Keratinocyte (primary cell): ENCODE measurements around the gene EME1. TPM values are rescaled to one million over a fixed set of nuclear protein-coding genes. Genes with fewer than 3 reads are reported as not detected.
"Not testable (repeated sequence)": the region's sequence is repeated elsewhere in the genome, so short reads cannot be mapped to it uniquely, and the experiment has no call there.

Experiments used
- DNase-seq: peaks from one replicate; pipeline ENCODE4 v3.0.0-alpha.2; 2011; ENCODE audit warnings: low read depth, missing footprints, low spot score
- FAIRE-seq: peaks from 2 replicates; lab custom pipeline; 2011; peaks lifted over from hg19 to GRCh38; lab: Jason Lieb, UNC
- H2AFZ ChIP-seq: 2 replicates; pipeline ENCODE4 v1.6.0; 2012; ENCODE audit warnings: low read length, control low read depth, inconsistent platforms; ENCODE audit not compliant: control insufficient read depth
- H3K27ac ChIP-seq: 2 replicates; pipeline ENCODE4 v1.5.1; 2011; ENCODE audit warnings: low read length; ENCODE audit not compliant: control insufficient read depth, insufficient read depth
- H3K27me3 ChIP-seq: 3 replicates; pipeline ENCODE4 v1.6.0; 2011; ENCODE audit warnings: low read length; ENCODE audit not compliant: control insufficient read depth, insufficient read depth; ENCODE audit errors: extremely low read depth
- H3K36me3 ChIP-seq, 2 experiments: 2 replicates in 1 of 2; 3 replicates in 1 of 2; pipeline ENCODE4 v1.5.1; 2011; ENCODE audit warnings: low read length in 2 of 2, mild to moderate bottlenecking in 1 of 2; ENCODE audit not compliant: control insufficient read depth in 2 of 2, insufficient read depth in 2 of 2; ENCODE audit errors: extremely low read depth in 1 of 2
- H3K4me1 ChIP-seq: 3 replicates; pipeline ENCODE4 v1.5.1; 2011; ENCODE audit warnings: low read length; ENCODE audit not compliant: control insufficient read depth, insufficient read depth; ENCODE audit errors: extremely low read depth
- H3K4me2 ChIP-seq: 3 replicates; pipeline ENCODE4 v1.6.0; 2011; ENCODE audit warnings: low read depth, low read length; ENCODE audit not compliant: control insufficient read depth, insufficient read depth; ENCODE audit errors: extremely low read depth
- H3K4me3 ChIP-seq, 3 experiments: fragments of 200-600 bp in 1 of 3; sonication (generic) in 1 of 3; 2 replicates in 2 of 3; 3 replicates in 1 of 3; pipeline ENCODE4 v1.5.1; 2011 to 2016; ENCODE audit warnings: low read length in 3 of 3, mild to moderate bottlenecking in 3 of 3, control low read depth in 2 of 3, inconsistent platforms in 1 of 3, low read depth in 1 of 3, mixed read lengths in 1 of 3, mixed run types in 1 of 3, moderate library complexity in 1 of 3; ENCODE audit not compliant: control insufficient read depth in 2 of 3, insufficient read depth in 2 of 3; ENCODE audit errors: extremely low read depth in 1 of 3
- H3K79me2 ChIP-seq: 2 replicates; pipeline ENCODE4 v1.6.0; 2012; ENCODE audit warnings: low read length; ENCODE audit not compliant: control insufficient read depth, insufficient read depth
- H3K9ac ChIP-seq: 3 replicates; pipeline ENCODE4 v1.6.0; 2011; ENCODE audit warnings: low read length; ENCODE audit not compliant: control insufficient read depth, insufficient read depth; ENCODE audit errors: extremely low read depth
- H3K9me1 ChIP-seq: 3 replicates; pipeline ENCODE4 v1.6.0; 2011; ENCODE audit warnings: low read length; ENCODE audit not compliant: control insufficient read depth, insufficient read depth; ENCODE audit errors: extremely low read depth
- H3K9me3 ChIP-seq: 2 replicates; pipeline ENCODE4 v1.5.1; 2012; ENCODE audit warnings: low read depth, low read length; ENCODE audit not compliant: control insufficient read depth
- H4K20me1 ChIP-seq: 3 replicates; pipeline ENCODE4 v1.6.0; 2011; ENCODE audit warnings: low read length; ENCODE audit not compliant: control insufficient read depth, insufficient read depth; ENCODE audit errors: extremely low read depth
- EZH2 ChIP-seq: IDR thresholded peaks from one replicate; pipeline ENCODE4 v1.6.1; 2012; ENCODE audit warnings: inconsistent platforms, mild to moderate bottlenecking, low read length, moderate library complexity
- dilution Hi-C: fragments of 300-500 bp; cut with MboI; formaldehyde crosslinking; loops from one replicate; pipeline ENCODE4 v1.7.0; 2020; ENCODE audit warnings: low sequenced_read_pairs; ENCODE audit not compliant: extremely low pct_ligation_motif_present
- polyA plus RNA-seq, 5 experiments: library from polyadenylated mRNA; depleted of rRNA in 3 of 5; stranded (reverse) in 3 of 5; stranded (forward) in 1 of 5; unstranded in 1 of 5; fragments of >200 nt; gene quantifications; 1 replicate in 1 of 5; 2 replicates in 3 of 5; 3 replicates in 1 of 5; pipeline versions ENCODE4 v1.2.1 to v1.2.3, GENCODE V29; 2011 to 2012; ENCODE audit warnings: missing spikeins in 2 of 5, low read depth in 1 of 5, low replicate concordance in 1 of 5
- TF ChIP-seq, protein P1 (sequence below), 3 experiments: IDR thresholded peaks in 1 of 3; conservative IDR thresholded peaks in 1 of 3; optimal IDR thresholded peaks in 1 of 3; 2 replicates in 2 of 3; 3 replicates in 1 of 3; pipeline versions ENCODE3 to v1.5.1; 2011; ENCODE audit warnings: low read length in 3 of 3, mild to moderate bottlenecking in 3 of 3, moderate library complexity in 2 of 3, control low read depth in 1 of 3, inconsistent platforms in 1 of 3; ENCODE audit not compliant: insufficient read depth in 2 of 3; ENCODE audit errors: extremely low read depth in 1 of 3

EME1 gene
- polyA plus RNA-seq, 1 donor (not counting 4 experiments of a cell fraction or from before 2014, with no cell fraction given): 4.7 TPM

DNA sequence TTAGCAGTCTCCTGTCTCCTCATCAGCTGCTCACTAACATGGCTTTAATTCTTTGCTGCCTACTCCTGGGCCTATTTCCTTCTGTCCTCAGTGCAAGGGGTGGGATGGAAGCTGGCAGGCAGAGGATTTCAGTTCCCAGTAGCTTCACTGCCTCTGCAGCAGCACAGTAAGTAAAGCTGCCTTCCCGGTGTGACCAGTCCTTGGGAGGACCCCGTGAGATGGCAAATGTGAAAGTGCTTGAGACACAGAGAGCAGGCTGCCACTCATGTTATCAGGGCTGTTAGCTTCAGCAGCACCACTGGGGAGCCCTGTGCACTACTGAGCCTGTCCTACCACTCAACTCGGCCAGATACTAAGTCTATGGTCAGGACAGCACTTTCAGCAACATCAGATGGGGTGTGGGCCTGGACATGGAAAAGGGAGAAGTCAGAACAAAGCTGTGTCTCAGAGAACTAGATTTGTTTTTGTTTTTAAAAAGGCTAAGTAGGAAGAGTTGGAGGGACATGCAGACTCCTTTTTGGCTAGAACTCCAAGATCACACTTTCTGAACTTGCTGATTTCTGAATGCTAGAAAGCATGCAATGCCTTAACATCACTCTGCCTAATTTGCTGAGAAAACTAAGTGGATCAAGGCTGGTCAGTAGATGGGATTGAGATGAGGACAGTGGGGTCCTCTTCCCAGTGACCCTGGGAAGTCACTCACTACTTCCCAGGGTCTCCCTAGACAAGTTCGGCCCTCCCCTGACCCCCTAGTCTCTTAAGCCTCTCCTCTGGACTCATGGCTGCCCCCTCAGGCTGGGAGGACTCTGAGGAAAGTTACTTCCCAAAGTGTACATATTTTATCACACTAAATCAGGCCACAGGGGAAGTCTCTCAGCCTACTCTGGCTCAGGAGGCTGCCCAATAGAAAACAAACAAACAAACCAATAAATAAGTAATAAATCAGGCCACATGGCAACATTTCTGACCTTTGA, 54.1 kb downstream of the EME1 start:
- H3K4me1 ChIP-seq: peaks cover 66% of the 10 kb centered on the region
- no peak for DNase-seq
- peak overlapping the region; percentile 69 for H3K27ac ChIP-seq
- no peak for TF ChIP-seq EZH2
- TF ChIP-seq, protein P1, sequence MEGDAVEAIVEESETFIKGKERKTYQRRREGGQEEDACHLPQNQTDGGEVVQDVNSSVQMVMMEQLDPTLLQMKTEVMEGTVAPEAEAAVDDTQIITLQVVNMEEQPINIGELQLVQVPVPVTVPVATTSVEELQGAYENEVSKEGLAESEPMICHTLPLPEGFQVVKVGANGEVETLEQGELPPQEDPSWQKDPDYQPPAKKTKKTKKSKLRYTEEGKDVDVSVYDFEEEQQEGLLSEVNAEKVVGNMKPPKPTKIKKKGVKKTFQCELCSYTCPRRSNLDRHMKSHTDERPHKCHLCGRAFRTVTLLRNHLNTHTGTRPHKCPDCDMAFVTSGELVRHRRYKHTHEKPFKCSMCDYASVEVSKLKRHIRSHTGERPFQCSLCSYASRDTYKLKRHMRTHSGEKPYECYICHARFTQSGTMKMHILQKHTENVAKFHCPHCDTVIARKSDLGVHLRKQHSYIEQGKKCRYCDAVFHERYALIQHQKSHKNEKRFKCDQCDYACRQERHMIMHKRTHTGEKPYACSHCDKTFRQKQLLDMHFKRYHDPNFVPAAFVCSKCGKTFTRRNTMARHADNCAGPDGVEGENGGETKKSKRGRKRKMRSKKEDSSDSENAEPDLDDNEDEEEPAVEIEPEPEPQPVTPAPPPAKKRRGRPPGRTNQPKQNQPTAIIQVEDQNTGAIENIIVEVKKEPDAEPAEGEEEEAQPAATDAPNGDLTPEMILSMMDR (optimal IDR thresholded peaks at IDR 0.05 in 1 of 3, IDR thresholded peaks at IDR 0.05 in 1 of 3, conservative IDR thresholded peaks at IDR 0.05 in 1 of 3; ENCODE audit: extremely low read depth in 1 of 3, insufficient read depth in 2 of 3, low read length in 3 of 3): peak; percentile 42 to 69 (median 62)
- H4K20me1 ChIP-seq: no peaks in the 10 kb centered on the region
- H3K36me3 ChIP-seq: peaks cover 0 to 3% of the 10 kb centered on the region in 2 experiments
- no peaks in the 10 kb centered on the region for H3K27me3 ChIP-seq
- no peaks in the 10 kb centered on the region for H3K9me1 ChIP-seq
- H3K9me3 ChIP-seq: no peaks in the 10 kb centered on the region
- H3K79me2 ChIP-seq: peaks cover 26% of the 10 kb centered on the region
- peak overlapping the region; percentile 61 for H2AFZ ChIP-seq
- H3K9ac ChIP-seq: peak overlapping the region; percentile 84
- dilution Hi-C loops: no loop called here
- peak overlapping the region; percentile 67 to 85 (median 83) for H3K4me3 ChIP-seq
- peak; percentile 51 for FAIRE-seq
- peak overlapping the region; percentile 100 for H3K4me2 ChIP-seq

DNA sequence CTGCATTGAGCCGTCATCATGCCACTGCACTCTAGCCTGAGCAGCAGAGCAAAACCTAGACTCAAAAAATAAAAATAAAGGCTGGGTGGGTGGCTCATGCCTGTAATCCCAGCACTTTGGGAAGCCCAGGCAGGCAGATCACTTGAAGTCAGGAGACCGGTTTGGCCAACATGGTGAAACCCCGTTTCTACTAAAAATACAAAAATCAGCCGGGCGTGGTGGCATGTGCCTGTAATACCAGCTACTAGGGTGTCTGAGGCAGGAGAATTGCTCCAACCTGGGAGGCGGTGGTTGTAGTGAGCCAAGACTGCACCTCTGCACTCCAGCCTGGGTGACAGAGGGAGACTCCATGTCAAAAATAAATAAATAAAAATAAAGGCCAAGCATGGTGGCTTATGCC, 55.1 kb downstream of the EME1 start:
- FAIRE-seq, H2AFZ ChIP-seq, H3K36me3 ChIP-seq, H3K9me1 ChIP-seq, dilution Hi-C loops, DNase-seq, H3K27me3 ChIP-seq, H3K9me3 ChIP-seq, H4K20me1 ChIP-seq: not testable (repeated sequence)
- Histone ChIP-seq H3K4me3 (peak overlapping the region in 2 of 3 experiments; percentile 1 to 85), H3K4me1 (peaks cover 65% of the 10 kb centered on the region), H3K27ac (peak overlapping the region; percentile 69), H3K9ac (peak overlapping the region; percentile 84), H3K4me2 (peak overlapping the region; percentile 100), H3K79me2 (peaks cover 31% of the 10 kb centered on the region)
